CD4-positive, alpha-beta T cell treated with Interleukin-15 for 1 hour (primary cell): ENCODE data around the gene C10orf90.

Experiments
- DNase-seq: peaks from one replicate; pipeline ENCODE4 v3.0.0-alpha.2; 2020

Gene C10orf90

DNA sequence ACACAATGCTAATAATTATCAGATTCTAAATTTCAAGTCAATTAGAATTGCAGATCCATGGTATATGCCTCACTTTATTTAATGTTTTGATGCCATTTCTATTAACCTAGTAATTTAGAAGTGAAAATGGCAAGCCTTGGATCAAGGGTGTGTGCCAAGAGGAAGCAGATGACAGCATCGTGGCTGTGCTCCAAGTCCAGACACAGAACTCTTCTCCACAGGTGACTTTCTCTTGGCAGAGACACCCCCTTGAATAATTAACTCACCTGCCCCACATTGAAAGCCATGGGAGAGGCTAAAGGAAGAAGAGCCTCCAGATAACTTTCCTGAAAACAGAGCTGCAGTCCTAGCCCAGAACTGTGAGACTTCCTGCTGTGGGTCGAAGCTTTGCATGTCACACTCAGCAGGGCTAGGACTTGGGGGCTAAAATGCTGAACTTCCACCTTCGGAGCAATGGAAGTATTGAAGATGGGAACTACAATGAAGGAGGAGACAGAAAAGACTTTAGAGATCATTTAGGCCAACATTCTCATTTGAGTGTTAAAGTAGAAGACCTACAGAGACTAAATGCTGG lies 996 bp upstream of the C10orf90 start:
- DNase-seq: no peak

DNA sequence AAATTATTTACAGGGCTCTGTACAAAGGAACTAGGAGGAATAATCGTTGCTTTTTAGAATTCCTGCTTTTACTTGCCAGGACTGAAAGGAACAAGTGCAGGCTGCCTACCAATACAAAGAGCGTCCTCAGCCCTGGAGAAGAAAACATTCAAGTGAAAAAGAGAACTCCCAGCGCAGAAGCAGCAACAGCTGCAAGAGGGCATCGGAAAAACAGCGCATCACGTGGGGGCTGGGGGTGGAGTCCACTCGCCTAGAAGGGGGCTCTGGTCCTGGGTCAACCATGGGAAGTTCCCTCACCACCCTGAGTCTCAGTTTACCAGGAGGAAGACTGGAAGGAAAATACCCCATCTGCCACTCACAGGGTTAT lies 385 bp upstream of the C10orf90 start:
- DNase-seq: no peak

GRCh38 chr10:126669168-126669567 lies 1.3 kb downstream of the C10orf90 start:
- DNase-seq: no peak

DNA sequence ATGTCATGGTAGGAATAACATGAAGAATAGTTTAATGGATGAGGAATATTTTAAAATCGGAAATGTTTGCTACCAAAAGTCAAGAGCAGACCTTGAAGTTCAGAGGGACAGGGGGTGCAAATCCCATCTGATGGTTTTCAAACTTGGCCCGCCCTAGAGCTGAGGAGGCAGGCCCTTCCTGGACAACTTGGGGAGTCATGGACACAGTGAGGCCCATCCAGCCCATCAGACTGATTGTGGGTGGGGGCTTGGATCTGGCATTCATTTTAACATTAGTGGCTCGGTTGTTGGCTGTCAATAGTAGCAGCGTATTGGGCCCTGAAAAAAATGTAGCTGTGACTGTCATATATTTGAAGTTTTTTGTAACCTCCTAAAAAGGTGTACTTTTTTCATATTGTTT lies 2.0 kb downstream of the C10orf90 start:
- no peak for DNase-seq

DNA sequence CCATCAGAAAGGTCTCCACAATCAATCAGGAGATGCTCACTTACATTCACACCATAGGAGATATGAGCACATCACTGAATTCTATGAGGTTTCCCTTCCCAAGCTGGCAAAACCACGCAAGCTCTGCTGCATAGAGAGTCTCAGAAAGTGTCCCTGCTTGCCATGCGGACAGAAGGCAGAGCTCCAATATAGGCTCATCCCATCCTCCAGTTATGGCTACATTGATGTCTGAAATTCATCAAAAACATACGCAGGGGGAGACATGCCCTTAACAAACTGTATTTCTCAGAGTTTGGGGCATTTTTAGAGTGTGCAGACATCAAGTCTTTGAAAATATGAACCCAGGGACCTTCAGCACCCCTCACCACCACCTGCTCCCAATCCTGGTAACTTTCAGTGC lies 2.9 kb downstream of the C10orf90 start:
- DNase-seq: no peak

DNA sequence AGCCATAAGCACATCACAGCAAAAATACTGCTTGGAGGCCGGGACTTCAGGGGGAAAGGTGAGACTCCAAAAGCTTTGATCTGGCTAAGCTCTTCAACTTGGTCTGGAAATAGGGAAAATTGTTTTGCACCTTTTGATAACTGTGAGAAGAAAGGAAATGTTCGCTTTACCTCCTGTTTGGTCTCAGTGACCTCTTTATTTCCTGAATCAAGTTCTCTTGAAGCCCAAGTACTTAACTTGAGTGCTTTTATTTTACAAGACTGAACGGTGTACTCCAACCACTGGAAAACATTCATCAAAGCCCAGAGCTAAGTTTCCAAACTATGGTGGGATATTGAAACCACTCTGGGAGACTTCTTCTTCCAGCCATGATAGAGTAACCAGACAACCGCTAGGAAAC lies 5.3 kb downstream of the C10orf90 start:
- no peak for DNase-seq

DNA sequence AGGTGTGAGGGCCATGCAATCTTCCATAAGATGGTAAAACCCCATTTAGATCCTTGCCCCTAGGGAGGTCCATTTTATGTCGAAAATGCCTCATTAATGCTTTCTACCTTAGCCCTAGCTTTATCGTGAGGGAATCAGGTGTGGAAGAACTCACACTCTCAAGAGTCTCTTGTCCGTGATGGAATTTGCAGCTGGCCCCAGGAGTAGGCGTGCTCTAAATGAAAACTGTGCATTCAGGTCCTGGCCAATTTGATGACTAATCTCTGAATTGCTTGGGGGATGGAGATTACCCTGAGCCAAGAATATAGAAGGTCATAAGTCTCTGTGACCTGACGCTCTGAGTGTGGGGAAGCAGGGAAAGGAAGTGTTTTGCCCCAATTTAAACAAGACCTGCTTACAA lies 6.6 kb downstream of the C10orf90 start:
- no peak for DNase-seq

GRCh38 chr10:126663328-126663727 lies 7.2 kb downstream of the C10orf90 start:
- DNase-seq: no peak

- DNase-seq: no peak
Observed at GRCh38 chr10:126661841-126662515, 8.5 kb downstream of the C10orf90 start.

- no peak for DNase-seq
Observed at GRCh38 chr10:126661356-126661755, 9.1 kb downstream of the C10orf90 start.

GRCh38 chr10:126659750-126660149 lies 10.7 kb downstream of the C10orf90 start:
- no peak for DNase-seq

DNA sequence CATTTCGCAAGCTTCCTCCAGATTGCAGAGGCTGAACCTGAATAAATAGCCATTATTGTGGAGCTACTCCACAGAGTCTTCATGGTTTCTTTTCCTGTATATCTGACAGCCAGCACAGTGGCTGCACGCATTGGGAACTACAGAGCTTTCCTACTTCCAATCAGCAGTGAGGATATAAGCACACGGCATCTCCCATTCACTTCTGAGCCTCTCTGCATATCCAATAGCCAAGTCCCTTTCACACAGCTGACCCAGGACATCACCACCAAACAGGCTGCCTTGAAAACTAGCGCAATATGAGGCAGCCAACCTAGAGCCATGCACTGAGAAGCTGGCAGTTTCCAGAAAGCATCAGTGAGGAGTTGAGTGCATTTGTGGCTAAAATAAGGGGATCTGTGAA lies 11.6 kb downstream of the C10orf90 start:
- DNase-seq: no peak

GRCh38 chr10:126654579-126654978 lies 15.9 kb downstream of the C10orf90 start:
- no peak for DNase-seq

GRCh38 chr10:126651467-126651866 lies 19.0 kb downstream of the C10orf90 start:
- DNase-seq: no peak

GRCh38 chr10:126650161-126650560 lies 20.3 kb downstream of the C10orf90 start:
- DNase-seq: no peak

- DNase-seq: no peak
Observed at GRCh38 chr10:126647116-126647515, 23.4 kb downstream of the C10orf90 start.

DNA sequence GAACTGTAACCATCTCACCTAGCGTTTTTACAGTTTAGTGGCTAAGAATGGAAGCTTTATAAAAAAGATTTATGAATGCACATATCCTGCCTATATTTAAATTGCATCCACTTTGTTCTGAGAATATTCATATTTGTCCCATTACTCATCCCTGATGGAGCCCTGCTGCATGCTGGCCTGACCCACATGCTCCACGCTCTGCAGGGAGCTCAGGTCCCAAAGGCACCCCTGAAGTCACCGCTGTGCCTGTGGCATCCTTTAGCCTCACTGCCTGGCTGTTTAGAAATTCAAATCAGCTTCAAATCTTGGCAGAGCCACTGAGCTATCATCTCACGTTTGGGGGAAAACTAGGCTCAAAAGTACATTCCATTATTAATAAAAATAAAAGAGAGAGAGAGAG lies 24.4 kb downstream of the C10orf90 start:
- no peak for DNase-seq

DNA sequence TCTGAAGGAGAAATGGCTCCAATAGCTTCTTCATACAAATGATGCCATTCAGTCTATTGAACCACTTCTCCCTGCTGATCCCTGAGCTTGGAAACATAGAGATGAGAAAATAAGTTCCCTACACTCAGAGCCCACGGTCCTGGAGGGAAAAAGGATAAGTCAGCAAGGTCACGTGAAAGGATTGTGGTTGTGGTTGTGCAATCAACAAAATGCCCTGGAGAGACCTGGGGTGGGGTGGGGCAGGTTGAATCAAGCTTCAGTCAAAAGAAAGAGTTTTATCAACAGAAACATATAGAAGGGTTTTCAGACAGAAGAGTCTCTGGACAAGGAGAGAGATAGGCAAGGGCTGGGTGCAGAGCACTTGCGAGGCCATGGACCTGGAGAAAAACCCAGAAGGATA lies 30.1 kb downstream of the C10orf90 start:
- no peak for DNase-seq

GRCh38 chr10:126639084-126639483 lies 31.4 kb downstream of the C10orf90 start:
- DNase-seq: no peak

GRCh38 chr10:126638542-126638941 lies 32.0 kb downstream of the C10orf90 start:
- no peak for DNase-seq

DNA sequence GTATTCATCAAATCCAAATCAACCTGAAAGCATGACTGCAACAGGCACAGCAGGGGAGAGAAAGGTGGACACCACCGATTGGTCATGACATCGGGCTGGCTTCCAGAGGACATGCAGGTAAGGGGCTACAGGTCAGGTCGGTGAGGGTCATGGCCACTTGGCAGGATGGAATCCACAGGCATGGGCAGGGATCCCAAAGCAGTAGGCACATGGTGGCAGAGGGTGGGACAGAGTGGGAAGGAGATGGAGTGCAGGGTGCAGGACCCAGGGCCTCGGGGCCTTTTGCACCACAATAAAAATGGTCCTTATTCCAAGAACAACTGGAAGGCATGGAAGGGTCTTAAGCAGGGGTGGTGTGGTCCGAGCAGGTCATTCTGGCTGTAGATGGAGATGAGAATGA lies 33.0 kb downstream of the C10orf90 start:
- no peak for DNase-seq

DNA sequence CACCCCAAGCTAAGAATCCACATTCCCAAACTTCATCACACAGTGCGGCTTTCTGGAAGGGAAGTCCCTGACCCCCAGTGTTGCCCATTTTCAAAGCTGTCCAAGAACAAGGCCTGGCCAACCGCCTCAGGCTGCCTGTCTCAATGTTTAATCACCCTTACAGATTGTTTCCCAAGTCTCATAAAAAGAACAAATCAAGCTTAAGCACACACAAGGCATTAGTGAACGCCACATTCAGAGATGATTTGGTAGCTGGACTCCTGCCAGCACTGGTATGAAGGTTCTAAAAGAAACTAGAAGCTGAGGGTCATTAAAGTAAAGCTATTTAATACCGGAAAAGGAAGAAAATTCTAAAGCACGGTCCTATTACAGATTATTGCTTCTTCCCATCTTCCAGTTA lies 35.6 kb downstream of the C10orf90 start:
- DNase-seq: no peak

DNA sequence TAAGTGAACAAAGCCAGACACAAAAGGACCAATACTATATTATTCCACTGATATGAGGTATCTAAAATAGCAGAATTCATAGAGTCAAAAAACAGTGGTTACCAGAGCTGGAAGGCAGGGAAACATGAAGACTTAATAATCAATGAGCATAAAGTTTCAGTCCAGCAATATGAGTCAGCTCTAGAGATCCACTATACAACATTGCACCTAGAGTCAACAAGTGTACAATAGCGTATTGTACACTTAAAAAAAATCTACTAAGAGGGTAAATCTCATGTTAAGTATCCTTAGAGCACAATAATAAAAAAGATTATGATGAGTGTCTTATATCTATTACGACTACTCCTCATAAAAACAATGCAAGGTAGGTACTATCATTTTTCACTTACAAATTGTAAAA lies 36.1 kb downstream of the C10orf90 start:
- no peak for DNase-seq

GRCh38 chr10:126632705-126633104 lies 37.8 kb downstream of the C10orf90 start:
- no peak for DNase-seq

DNA sequence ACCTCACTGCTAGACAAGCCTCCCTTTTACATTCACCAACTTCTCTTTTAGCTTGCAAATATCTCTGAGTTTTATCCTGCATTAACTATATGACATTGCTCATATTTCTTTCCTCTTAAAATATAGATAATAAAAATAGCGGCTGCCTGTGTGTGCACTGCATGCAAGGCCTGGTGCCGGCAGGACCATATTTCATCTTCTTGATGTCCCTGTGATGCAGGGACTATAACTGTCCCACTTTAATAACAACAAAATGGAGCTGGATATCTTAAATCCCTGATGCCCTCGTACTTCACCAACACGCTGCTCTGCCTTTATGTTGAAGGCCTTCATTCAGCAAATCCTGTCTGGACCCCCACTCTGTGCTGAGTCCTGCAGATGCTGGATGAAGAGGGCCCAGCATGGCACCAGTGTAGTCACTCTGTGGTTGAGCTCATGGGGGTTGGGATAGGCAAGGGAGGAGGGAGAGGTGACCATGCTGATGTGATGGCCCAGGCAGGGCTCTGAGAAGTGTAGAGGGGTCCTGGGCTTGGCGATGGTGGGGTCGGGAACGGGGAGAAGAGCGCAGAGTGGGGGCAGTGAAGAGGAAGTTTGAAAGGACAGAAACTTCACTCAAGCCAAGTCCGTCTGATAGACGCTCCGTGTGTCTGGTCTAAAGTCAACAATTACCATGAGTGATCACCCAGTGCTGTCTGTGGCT lies 40.4 kb downstream of the C10orf90 start:
- no peak for DNase-seq
